K562 (cell line): ENCODE measurements around the gene PGR. TPM values are rescaled to one million over a fixed set of nuclear protein-coding genes. Genes with fewer than 3 reads are reported as not detected.

ENCODE experiments used
- ATAC-seq: fragments of 200-7000 bp; cut with Tn5 transposase; 3 replicates; pipeline ENCODE4 v1.9.1; 2020; ENCODE audit warnings: moderate library complexity
- BruUV-seq: library from RNA; stranded (reverse); fragments of 400-500 nt; replicated peaks from 2 replicates; lab custom pipeline; 2021; lab: Mats Ljungman, UMichigan
- CTCF ChIA-PET: fragments of 300-600 bp; formaldehyde crosslinking; extraction: SDS; loops from one replicate; lab custom pipeline; 2021; ENCODE audit warnings: low intra/inter-chr PET ratio; lab: Yijun Ruan, JAX
- POLR2A ChIA-PET: fragments of 300-600, 350-650 bp; sonication (Branson Sonifier 250); formaldehyde crosslinking; extraction: SDS; loops from one replicate; lab custom pipeline; 2021; ENCODE audit warnings: antibody characterized with exemption, inconsistent platforms; lab: Yijun Ruan, JAX
- DNase-seq, 4 experiments: peaks; one replicate each; pipeline versions ENCODE4 v3.0.0 to v3.0.0-alpha.2; 2011 to 2018; ENCODE audit warnings: low spot score in 3 of 4, mixed read lengths in 3 of 4; ENCODE audit errors: extremely low read depth in 1 of 4
- FAIRE-seq: peaks from 2 replicates; lab custom pipeline; 2011; peaks lifted over from hg19 to GRCh38; lab: Jason Lieb, UNC
- H2AFZ ChIP-seq: 2 replicates; pipeline ENCODE4 v1.6.0; 2011; ENCODE audit warnings: low read depth, low read length, control low read depth, inconsistent platforms
- H3K27ac ChIP-seq: fragments of 200-600 bp; 3 replicates; pipeline ENCODE4 v1.8.0; 2011; ENCODE audit warnings: low read depth, mild to moderate bottlenecking, control low read depth, inconsistent platforms, low read length, moderate library complexity, mixed read lengths; ENCODE audit errors: extremely low read depth
- H3K27me3 ChIP-seq, 2 experiments: fragments of 300-600 bp in 1 of 2; 2 replicates in 1 of 2; 3 replicates in 1 of 2; pipeline versions ENCODE4 v1.6.0 to v1.8.0; 2011; ENCODE audit warnings: inconsistent platforms in 2 of 2, low read length in 2 of 2, mild to moderate bottlenecking in 1 of 2, mixed read lengths in 1 of 2, moderate library complexity in 1 of 2; ENCODE audit not compliant: control insufficient read depth in 2 of 2, insufficient read depth in 2 of 2
- H3K36me3 ChIP-seq: fragments of 300-600 bp; 3 replicates; pipeline ENCODE4 v1.8.0; 2011; ENCODE audit warnings: mild to moderate bottlenecking, low read length, inconsistent platforms; ENCODE audit not compliant: control insufficient read depth, insufficient read depth
- H3K4me1 ChIP-seq, 2 experiments: fragments of 200-600 bp in 1 of 2; replicated peaks in 1 of 2; 2 replicates in 1 of 2; 3 replicates in 1 of 2; pipeline versions ENCODE4 v1.5.1 to v1.8.0; 2011; ENCODE audit warnings: inconsistent platforms in 2 of 2, low read length in 2 of 2, mild to moderate bottlenecking in 1 of 2, mixed read lengths in 1 of 2, moderate library complexity in 1 of 2; ENCODE audit not compliant: control insufficient read depth in 2 of 2, insufficient read depth in 2 of 2
- H3K4me2 ChIP-seq: 2 replicates; pipeline ENCODE4 v1.6.1; 2011; ENCODE audit warnings: low read length, control low read depth, inconsistent platforms, mixed read lengths; ENCODE audit not compliant: insufficient read depth
- H3K4me3 ChIP-seq: fragments of 200-600 bp; sonication (generic), shearing (Covaris generic); 2 replicates; pipeline ENCODE4 v1.5.1; 2016; ENCODE audit warnings: control low read depth, inconsistent platforms
- H3K79me2 ChIP-seq: fragments of 200-600 bp; 3 replicates; pipeline ENCODE4 v1.8.0; 2011; ENCODE audit warnings: low read length, inconsistent platforms; ENCODE audit not compliant: control insufficient read depth, insufficient read depth
- H3K9ac ChIP-seq, 2 experiments: 2 replicates each; pipeline versions ENCODE4 v1.6.0 to v1.6.1; 2011; ENCODE audit warnings: low read depth in 2 of 2, low read length in 2 of 2, control low read depth in 1 of 2, inconsistent platforms in 1 of 2, mild to moderate bottlenecking in 1 of 2, mixed read lengths in 1 of 2; ENCODE audit not compliant: insufficient read depth in 1 of 2
- H3K9me1 ChIP-seq: one replicate; pipeline ENCODE4 v1.6.0; 2011; ENCODE audit warnings: inconsistent platforms, mild to moderate bottlenecking, low read length, moderate library complexity; ENCODE audit not compliant: control insufficient read depth, insufficient read depth
- H3K9me3 ChIP-seq: replicated peaks from 2 replicates; pipeline ENCODE4 v1.5.1; 2011; ENCODE audit warnings: low read depth, low read length, inconsistent platforms; ENCODE audit not compliant: control insufficient read depth, insufficient read depth
- H4K20me1 ChIP-seq: replicated peaks from 2 replicates; pipeline ENCODE4 v1.6.1; 2011; ENCODE audit warnings: low read length, inconsistent platforms, mixed read lengths; ENCODE audit not compliant: control insufficient read depth, insufficient read depth
- ARNT ChIP-seq, 2 experiments: fragments of 450-650 bp; IDR thresholded peaks; 2 replicates each; pipeline ENCODE4 v1.6.1; 2016; ENCODE audit warnings: mild to moderate bottlenecking in 1 of 2
- EP400 ChIP-seq: fragments of 450-650 bp; IDR thresholded peaks from 2 replicates; pipeline ENCODE4 v1.6.1; 2017; ENCODE audit warnings: antibody characterized with exemption, mild to moderate bottlenecking, moderate library complexity
- ETS2 ChIP-seq: IDR thresholded peaks from 2 replicates; pipeline ENCODE4 v1.6.1; 2016; ENCODE audit warnings: borderline replicate concordance, missing genetic modification characterization, mild to moderate bottlenecking, moderate library complexity, missing compliant biosample characterization; ENCODE audit not compliant: poor library complexity, severe bottlenecking
- HDAC6 ChIP-seq: IDR thresholded peaks from 2 replicates; pipeline ENCODE4 v1.6.1; 2012; ENCODE audit warnings: low read depth, mild to moderate bottlenecking, control low read depth, inconsistent platforms, low read length, moderate library complexity
- MCM2 ChIP-seq: fragments of 450-650 bp; IDR thresholded peaks from 2 replicates; pipeline ENCODE4 v1.6.1; 2017; ENCODE audit warnings: low read depth, mild to moderate bottlenecking
- NR1H2 ChIP-seq: sonication (generic); formaldehyde crosslinking; IDR thresholded peaks from 2 replicates; pipeline ENCODE4 v1.4.0; 2020; ENCODE audit warnings: mild to moderate bottlenecking, missing genetic modification reagents
- PML ChIP-seq: IDR thresholded peaks from 2 replicates; pipeline ENCODE4 v1.6.1; 2012; ENCODE audit warnings: low read length, inconsistent platforms
- PTTG1 ChIP-seq: fragments of 450-650 bp; IDR thresholded peaks from 2 replicates; pipeline ENCODE4 v1.6.1; 2016; ENCODE audit warnings: low read depth, mild to moderate bottlenecking, missing genetic modification characterization, missing compliant biosample characterization
- RBBP5 ChIP-seq: fragments of 200-600 bp; sonication (generic); IDR thresholded peaks from 2 replicates; pipeline ENCODE4 v1.6.1; 2012; ENCODE audit warnings: borderline replicate concordance, mild to moderate bottlenecking, low read length, control low read depth, inconsistent platforms; ENCODE audit not compliant: insufficient read depth, poor library complexity, severe bottlenecking
- TAF15 ChIP-seq: fragments of 200-400 bp; formaldehyde crosslinking; IDR thresholded peaks from 2 replicates; pipeline ENCODE4 v1.6.1; 2017; ENCODE audit warnings: mild to moderate bottlenecking, low read depth, low read length, moderate library complexity
- TCF7 ChIP-seq: sonication (generic); IDR thresholded peaks from 2 replicates; pipeline ENCODE4 v1.6.1; 2016; ENCODE audit warnings: antibody characterized with exemption, borderline replicate concordance
- ZNF586 ChIP-seq: fragments of 450-650 bp; formaldehyde crosslinking; conservative IDR thresholded peaks from 2 replicates; pipeline ENCODE4 v1.4.0; 2020; ENCODE audit warnings: mild to moderate bottlenecking, moderate library complexity
- ZNF780A ChIP-seq: fragments of 250-450 bp; sonication (Bioruptor Pico); IDR thresholded peaks from 2 replicates; pipeline ENCODE4 v1.5.0; 2021; ENCODE audit warnings: mild to moderate bottlenecking
- WGBS: fragments of 100-300 bp; shearing (Covaris generic); methylation state at CpG from one replicate; pipeline ENCODE4 v1.1.6; 2016; ENCODE audit warnings: low coverage, mixed read lengths; ENCODE audit not compliant: insufficient coverage; ENCODE audit errors: missing lambda C conversion rate; 5-methylcytosine and 5-hydroxymethylcytosine counted together
- in situ Hi-C: fragments of 300-500 bp; cut with MboI; formaldehyde crosslinking; loops from 4 replicates; pipeline ENCODE4 v1.15.0; 2018; ENCODE audit warnings: inconsistent platforms, mixed read lengths
- intact Hi-C: fragments of 100-400 bp; cut with micrococcal nuclease; formaldehyde crosslinking; loops from 2 replicates; pipeline ENCODE4 v1.14.2; 2022
- polyA plus RNA-seq, 8 experiments: library from polyadenylated mRNA; depleted of rRNA in 4 of 8; stranded (reverse) in 5 of 8; unstranded in 3 of 8; fragments of >200 nt; fragmentation: Nextera tagmentation in 2 of 8; fragmentation: Illumina TruSeq in 1 of 8; extraction: Ambion mirVana in 2 of 8; extraction: Trizol in 1 of 8; gene quantifications; 2 replicates each; pipeline versions ENCODE4 v1.2.1 to v1.2.3, GENCODE V29; 2011 to 2014; ENCODE audit warnings: inconsistent platforms in 1 of 8, missing spikeins in 1 of 8
- total RNA-seq, 7 experiments: library from RNA; depleted of rRNA in 6 of 7; stranded (reverse); fragments of >200 nt in 6 of 7; fragmentation: Illumina TruSeq in 2 of 7; extraction: Trizol in 2 of 7; gene quantifications; 2 replicates each; pipeline versions ENCODE4 v1.2.1 to v1.2.3, GENCODE V29; 2011 to 2021; ENCODE audit warnings: low replicate concordance in 1 of 7
- TF ChIP-seq, protein P1 (sequence below): sonication (generic); formaldehyde crosslinking; IDR thresholded peaks from 2 replicates; pipeline ENCODE4 v1.8.0; 2022; ENCODE audit warnings: missing genetic modification reagents, mild to moderate bottlenecking, borderline replicate concordance
- TF ChIP-seq, protein P2 (sequence below): fragments of 150-350 bp; conservative IDR thresholded peaks from 2 replicates; pipeline ENCODE4 v1.6.1; 2014; ENCODE audit warnings: low read length
- TF ChIP-seq, protein P3 (sequence below): fragments of 450-650 bp; IDR thresholded peaks from one replicate; pipeline ENCODE4 v1.6.1; 2018; ENCODE audit warnings: mild to moderate bottlenecking, moderate library complexity; ENCODE audit not compliant: partially characterized antibody
- TF ChIP-seq, protein P4 (sequence below): fragments of 450-650 bp; formaldehyde crosslinking; IDR thresholded peaks from 2 replicates; pipeline ENCODE4 v1.4.0; 2020; ENCODE audit warnings: mild to moderate bottlenecking, moderate library complexity

Gene PGR
- total and polyA plus RNA-seq, 9 of the 15 experiments (the other 6 are each of a cell fraction or from before 2014, with no cell fraction given) = 0.43 to 2.4 (median 1.3) TPM

DNA sequence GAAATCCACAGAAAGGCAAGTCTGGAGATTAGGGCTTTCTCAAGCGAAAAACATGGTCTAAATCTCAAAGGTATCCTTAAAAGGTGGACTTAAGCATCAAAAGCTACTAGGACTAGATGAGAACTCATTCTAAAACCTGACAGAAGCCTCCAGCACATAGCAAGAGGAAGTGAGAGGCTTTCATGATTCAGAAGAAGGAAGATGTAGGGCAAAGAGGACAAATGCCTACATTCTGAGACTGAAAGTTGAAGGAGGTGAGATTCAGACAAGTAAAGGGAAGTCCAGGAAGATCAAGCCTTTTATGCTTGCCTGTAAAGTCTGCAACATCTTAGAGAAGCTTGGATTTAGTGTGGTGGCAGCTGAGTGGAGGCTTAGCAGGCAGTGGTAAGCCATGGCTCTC, 98.9 kb downstream of the PGR start:
- H2AFZ ChIP-seq = no peak overlapping the region
- H3K4me3 ChIP-seq = no peak overlapping the region
- ChIA-PET CTCF (no interaction called here), POLR2A (no interaction called here)
- ATAC-seq (no peak; the same call in 2 of the 3 replicates), DNase-seq (no peak), FAIRE-seq (no peak)
- H3K9ac ChIP-seq = no peak overlapping the region
- H3K36me3 ChIP-seq = no peaks in the 10 kb centered on the region
- in situ Hi-C loops (no loop called here), intact Hi-C loops (no loop called here)
- no peaks in the 10 kb centered on the region for H3K79me2 ChIP-seq
- H3K9me1 ChIP-seq = no peaks in the 10 kb centered on the region
- no peaks in the 10 kb centered on the region for H3K9me3 ChIP-seq
- no TSS peak for BruUV-seq
- no peak overlapping the region for H3K27ac ChIP-seq
- H3K4me2 ChIP-seq = no peak overlapping the region
- H3K4me1 ChIP-seq = no peaks in the 10 kb centered on the region
- H4K20me1 ChIP-seq = no peaks in the 10 kb centered on the region
- 15% methylated on average over 1 of the region's 1 CpG for WGBS
- H3K27me3 ChIP-seq = no peaks in the 10 kb centered on the region
- TF ChIP-seq ZNF780A = no peak
- no peak for TF ChIP-seq PTTG1 (tag)
- no peak for TF ChIP-seq NR1H2 (CRISPR knock-in tag)
- TF ChIP-seq ARNT (IDR thresholded peaks at IDR 0.05) = no peak
- TF ChIP-seq RBBP5 = no peak
- no peak for TF ChIP-seq TCF7
- no peak for TF ChIP-seq TAF15
- no peak for TF ChIP-seq PML
- TF ChIP-seq, protein P1, sequence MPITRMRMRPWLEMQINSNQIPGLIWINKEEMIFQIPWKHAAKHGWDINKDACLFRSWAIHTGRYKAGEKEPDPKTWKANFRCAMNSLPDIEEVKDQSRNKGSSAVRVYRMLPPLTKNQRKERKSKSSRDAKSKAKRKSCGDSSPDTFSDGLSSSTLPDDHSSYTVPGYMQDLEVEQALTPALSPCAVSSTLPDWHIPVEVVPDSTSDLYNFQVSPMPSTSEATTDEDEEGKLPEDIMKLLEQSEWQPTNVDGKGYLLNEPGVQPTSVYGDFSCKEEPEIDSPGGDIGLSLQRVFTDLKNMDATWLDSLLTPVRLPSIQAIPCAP (CRISPR knock-in tag) = no peak
- TF ChIP-seq, protein P2, sequence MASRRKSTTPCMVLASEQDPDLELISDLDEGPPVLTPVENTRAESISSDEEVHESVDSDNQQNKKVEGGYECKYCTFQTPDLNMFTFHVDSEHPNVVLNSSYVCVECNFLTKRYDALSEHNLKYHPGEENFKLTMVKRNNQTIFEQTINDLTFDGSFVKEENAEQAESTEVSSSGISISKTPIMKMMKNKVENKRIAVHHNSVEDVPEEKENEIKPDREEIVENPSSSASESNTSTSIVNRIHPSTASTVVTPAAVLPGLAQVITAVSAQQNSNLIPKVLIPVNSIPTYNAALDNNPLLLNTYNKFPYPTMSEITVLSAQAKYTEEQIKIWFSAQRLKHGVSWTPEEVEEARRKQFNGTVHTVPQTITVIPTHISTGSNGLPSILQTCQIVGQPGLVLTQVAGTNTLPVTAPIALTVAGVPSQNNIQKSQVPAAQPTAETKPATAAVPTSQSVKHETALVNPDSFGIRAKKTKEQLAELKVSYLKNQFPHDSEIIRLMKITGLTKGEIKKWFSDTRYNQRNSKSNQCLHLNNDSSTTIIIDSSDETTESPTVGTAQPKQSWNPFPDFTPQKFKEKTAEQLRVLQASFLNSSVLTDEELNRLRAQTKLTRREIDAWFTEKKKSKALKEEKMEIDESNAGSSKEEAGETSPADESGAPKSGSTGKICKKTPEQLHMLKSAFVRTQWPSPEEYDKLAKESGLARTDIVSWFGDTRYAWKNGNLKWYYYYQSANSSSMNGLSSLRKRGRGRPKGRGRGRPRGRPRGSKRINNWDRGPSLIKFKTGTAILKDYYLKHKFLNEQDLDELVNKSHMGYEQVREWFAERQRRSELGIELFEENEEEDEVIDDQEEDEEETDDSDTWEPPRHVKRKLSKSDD = no peak
- TF ChIP-seq, protein P3, sequence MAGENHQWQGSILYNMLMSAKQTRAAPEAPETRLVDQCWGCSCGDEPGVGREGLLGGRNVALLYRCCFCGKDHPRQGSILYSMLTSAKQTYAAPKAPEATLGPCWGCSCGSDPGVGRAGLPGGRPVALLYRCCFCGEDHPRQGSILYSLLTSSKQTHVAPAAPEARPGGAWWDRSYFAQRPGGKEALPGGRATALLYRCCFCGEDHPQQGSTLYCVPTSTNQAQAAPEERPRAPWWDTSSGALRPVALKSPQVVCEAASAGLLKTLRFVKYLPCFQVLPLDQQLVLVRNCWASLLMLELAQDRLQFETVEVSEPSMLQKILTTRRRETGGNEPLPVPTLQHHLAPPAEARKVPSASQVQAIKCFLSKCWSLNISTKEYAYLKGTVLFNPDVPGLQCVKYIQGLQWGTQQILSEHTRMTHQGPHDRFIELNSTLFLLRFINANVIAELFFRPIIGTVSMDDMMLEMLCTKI = no peak
- TF ChIP-seq HDAC6 = no peak
- no peak for TF ChIP-seq EP400
- no peak for TF ChIP-seq ETS2 (tag)
- TF ChIP-seq MCM2 = no peak
- TF ChIP-seq ZNF586 (CRISPR knock-in tag) = no peak
- TF ChIP-seq, protein P4, sequence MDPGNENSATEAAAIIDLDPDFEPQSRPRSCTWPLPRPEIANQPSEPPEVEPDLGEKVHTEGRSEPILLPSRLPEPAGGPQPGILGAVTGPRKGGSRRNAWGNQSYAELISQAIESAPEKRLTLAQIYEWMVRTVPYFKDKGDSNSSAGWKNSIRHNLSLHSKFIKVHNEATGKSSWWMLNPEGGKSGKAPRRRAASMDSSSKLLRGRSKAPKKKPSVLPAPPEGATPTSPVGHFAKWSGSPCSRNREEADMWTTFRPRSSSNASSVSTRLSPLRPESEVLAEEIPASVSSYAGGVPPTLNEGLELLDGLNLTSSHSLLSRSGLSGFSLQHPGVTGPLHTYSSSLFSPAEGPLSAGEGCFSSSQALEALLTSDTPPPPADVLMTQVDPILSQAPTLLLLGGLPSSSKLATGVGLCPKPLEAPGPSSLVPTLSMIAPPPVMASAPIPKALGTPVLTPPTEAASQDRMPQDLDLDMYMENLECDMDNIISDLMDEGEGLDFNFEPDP = no peak
- TF ChIP-seq, all 486 proteins: peak for 0
